Astrocyte (in vitro differentiated cells and primary cell): ENCODE measurements around the gene HTR5A. TPM values are rescaled to one million over a fixed set of nuclear protein-coding genes. Genes with fewer than 3 reads are reported as not detected.

Source experiments
- DNase-seq: peaks from one replicate; pipeline ENCODE4 v3.0.0-alpha.2; 2010; ENCODE audit warnings: low read depth
- FAIRE-seq: peaks from 2 replicates; lab custom pipeline; 2011; peaks lifted over from hg19 to GRCh38; lab: Jason Lieb, UNC
- H2AFZ ChIP-seq: 2 replicates; pipeline ENCODE4 v1.6.0; 2012; ENCODE audit warnings: low read depth, low read length, inconsistent platforms
- H3K27ac ChIP-seq: 2 replicates; pipeline ENCODE4 v1.5.1; 2011; ENCODE audit warnings: low read depth, low read length, inconsistent platforms
- H3K27me3 ChIP-seq: 2 replicates; pipeline ENCODE4 v1.6.0; 2011; ENCODE audit warnings: low read length, inconsistent platforms; ENCODE audit not compliant: insufficient read depth
- H3K36me3 ChIP-seq: 2 replicates; pipeline ENCODE4 v1.5.1; 2011; ENCODE audit warnings: low read length, inconsistent platforms; ENCODE audit not compliant: insufficient read depth
- H3K4me1 ChIP-seq: 2 replicates; pipeline ENCODE4 v1.5.1; 2011; ENCODE audit warnings: low read length, inconsistent platforms; ENCODE audit not compliant: insufficient read depth
- H3K4me2 ChIP-seq: 2 replicates; pipeline ENCODE4 v1.6.0; 2012; ENCODE audit warnings: low read length, inconsistent platforms
- H3K4me3 ChIP-seq: 2 replicates; pipeline ENCODE4 v1.5.1; 2011; ENCODE audit warnings: low read depth, mild to moderate bottlenecking, low read length, inconsistent platforms; ENCODE audit not compliant: insufficient read depth
- H3K79me2 ChIP-seq: 2 replicates; pipeline ENCODE4 v1.6.0; 2012; ENCODE audit warnings: mild to moderate bottlenecking, low read length, inconsistent platforms; ENCODE audit not compliant: insufficient read depth
- H3K9ac ChIP-seq: 2 replicates; pipeline ENCODE4 v1.6.0; 2012; ENCODE audit warnings: mild to moderate bottlenecking, low read length, inconsistent platforms
- H3K9me3 ChIP-seq: 2 replicates; pipeline ENCODE4 v1.5.1; 2012; ENCODE audit warnings: low read depth, mild to moderate bottlenecking, low read length, inconsistent platforms; ENCODE audit not compliant: insufficient read depth
- H4K20me1 ChIP-seq: 2 replicates; pipeline ENCODE4 v1.6.0; 2012; ENCODE audit warnings: low read length, inconsistent platforms; ENCODE audit not compliant: insufficient read depth
- H3K27ac Mint-ChIP-seq: one replicate; pipeline ENCODE4 v1.8.0; 2021; ENCODE audit warnings: mild to moderate bottlenecking, mixed read lengths; ENCODE audit not compliant: unreplicated experiment
- H3K27me3 Mint-ChIP-seq: one replicate; pipeline ENCODE4 v1.8.0; 2021; ENCODE audit warnings: low read depth, mixed read lengths; ENCODE audit not compliant: unreplicated experiment
- H3K36me3 Mint-ChIP-seq: one replicate; pipeline ENCODE4 v1.8.0; 2021; ENCODE audit warnings: low read depth, mixed read lengths; ENCODE audit not compliant: unreplicated experiment
- H3K4me1 Mint-ChIP-seq: one replicate; pipeline ENCODE4 v1.8.0; 2021; ENCODE audit warnings: low read depth, mixed read lengths; ENCODE audit not compliant: unreplicated experiment
- H3K4me3 Mint-ChIP-seq: one replicate; pipeline ENCODE4 v1.8.0; 2021; ENCODE audit warnings: mild to moderate bottlenecking, moderate library complexity, mixed read lengths; ENCODE audit not compliant: unreplicated experiment
- H3K9me3 Mint-ChIP-seq: one replicate; pipeline ENCODE4 v1.8.0; 2021; ENCODE audit warnings: mild to moderate bottlenecking, mixed read lengths; ENCODE audit not compliant: unreplicated experiment
- EZH2 ChIP-seq: IDR thresholded peaks from 2 replicates; pipeline ENCODE4 v1.6.1; 2012; ENCODE audit warnings: mild to moderate bottlenecking, low read length, inconsistent platforms; ENCODE audit not compliant: insufficient read depth
- total RNA-seq: library from RNA; stranded (reverse); gene quantifications from 2 replicates; pipeline ENCODE4 v1.2.1, GENCODE V29; 2021
- TF ChIP-seq, protein P1 (sequence below): IDR thresholded peaks from 2 replicates; pipeline ENCODE4 v1.5.1; 2011; ENCODE audit warnings: low read depth, mild to moderate bottlenecking, inconsistent platforms, low read length, moderate library complexity; ENCODE audit not compliant: insufficient read depth

HTR5A gene
- total RNA-seq, 1 donor from 2014 or later, result not detected

DNA sequence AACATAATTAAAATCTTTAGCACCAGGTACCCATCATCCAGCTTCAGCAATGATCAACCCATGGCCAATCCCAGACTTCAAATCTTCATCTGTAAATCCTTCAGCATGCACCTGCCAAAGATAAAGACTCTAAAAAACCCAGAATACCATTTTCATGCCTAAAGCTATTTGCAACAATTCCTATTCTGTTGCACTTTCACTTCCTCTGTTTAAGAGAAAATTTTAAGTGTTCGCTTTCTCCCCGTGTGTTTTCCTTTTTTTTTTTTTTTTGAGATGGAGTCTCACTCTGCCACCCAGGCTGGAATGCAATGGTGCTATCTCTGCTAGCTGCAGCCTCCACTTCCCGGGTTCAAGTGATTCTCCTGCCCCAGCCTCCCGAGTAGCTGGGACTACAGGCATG, 31.8 kb upstream of the HTR5A start:
- no peak overlapping the region for H3K27ac ChIP-seq
- H3K36me3 ChIP-seq, result no peaks in the 10 kb centered on the region
- H3K36me3 Mint-ChIP-seq, result no peaks in the 10 kb centered on the region
- H3K27me3 ChIP-seq, result no peaks in the 10 kb centered on the region
- H3K4me1 Mint-ChIP-seq, result no peaks in the 10 kb centered on the region
- H3K4me1 ChIP-seq, result no peaks in the 10 kb centered on the region
- no peak for TF ChIP-seq EZH2
- TF ChIP-seq, protein P1, sequence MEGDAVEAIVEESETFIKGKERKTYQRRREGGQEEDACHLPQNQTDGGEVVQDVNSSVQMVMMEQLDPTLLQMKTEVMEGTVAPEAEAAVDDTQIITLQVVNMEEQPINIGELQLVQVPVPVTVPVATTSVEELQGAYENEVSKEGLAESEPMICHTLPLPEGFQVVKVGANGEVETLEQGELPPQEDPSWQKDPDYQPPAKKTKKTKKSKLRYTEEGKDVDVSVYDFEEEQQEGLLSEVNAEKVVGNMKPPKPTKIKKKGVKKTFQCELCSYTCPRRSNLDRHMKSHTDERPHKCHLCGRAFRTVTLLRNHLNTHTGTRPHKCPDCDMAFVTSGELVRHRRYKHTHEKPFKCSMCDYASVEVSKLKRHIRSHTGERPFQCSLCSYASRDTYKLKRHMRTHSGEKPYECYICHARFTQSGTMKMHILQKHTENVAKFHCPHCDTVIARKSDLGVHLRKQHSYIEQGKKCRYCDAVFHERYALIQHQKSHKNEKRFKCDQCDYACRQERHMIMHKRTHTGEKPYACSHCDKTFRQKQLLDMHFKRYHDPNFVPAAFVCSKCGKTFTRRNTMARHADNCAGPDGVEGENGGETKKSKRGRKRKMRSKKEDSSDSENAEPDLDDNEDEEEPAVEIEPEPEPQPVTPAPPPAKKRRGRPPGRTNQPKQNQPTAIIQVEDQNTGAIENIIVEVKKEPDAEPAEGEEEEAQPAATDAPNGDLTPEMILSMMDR, result no peak
- H3K9ac ChIP-seq, result no peak overlapping the region
- H2AFZ ChIP-seq, result no peak overlapping the region
- DNase-seq (no peak), FAIRE-seq (no peak)
- H3K79me2 ChIP-seq, result no peaks in the 10 kb centered on the region
- H3K27me3 Mint-ChIP-seq, result peaks cover 3% of the 10 kb centered on the region
- no peak overlapping the region for H3K4me2 ChIP-seq
- no peaks in the 10 kb centered on the region for H4K20me1 ChIP-seq
- no peaks in the 10 kb centered on the region for H3K9me3 ChIP-seq
- no peaks in the 10 kb centered on the region for H3K9me3 Mint-ChIP-seq
- no peak overlapping the region for H3K4me3 Mint-ChIP-seq
- H3K4me3 ChIP-seq, result no peak overlapping the region
- no peak overlapping the region for H3K27ac Mint-ChIP-seq

DNA sequence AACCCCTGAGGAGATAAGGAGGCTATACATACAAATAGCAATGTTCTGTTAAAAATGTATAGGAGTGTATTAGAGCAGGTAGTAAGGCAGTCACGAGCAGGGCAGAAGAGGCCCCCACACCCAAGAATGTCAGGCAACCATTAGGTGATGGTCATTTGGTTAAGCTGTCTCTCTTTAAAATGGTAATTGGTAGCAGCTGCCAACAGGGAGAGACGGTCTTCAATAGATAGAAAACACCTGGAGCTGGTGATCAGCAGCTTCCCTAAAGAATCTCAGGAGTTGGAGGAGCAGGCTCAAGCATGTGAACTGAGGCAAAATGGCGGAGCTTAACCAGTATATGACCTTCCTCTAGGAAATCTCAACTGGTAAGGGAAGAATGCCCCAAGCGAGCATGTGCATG, 26.4 kb upstream of the HTR5A start:
- DNase-seq (no peak), FAIRE-seq (no peak)
- no peak overlapping the region for H2AFZ ChIP-seq
- no peaks in the 10 kb centered on the region for H3K27me3 ChIP-seq
- no peaks in the 10 kb centered on the region for H4K20me1 ChIP-seq
- Mint-ChIP-seq H3K4me1 (no peaks in the 10 kb centered on the region), H3K27ac (no peak overlapping the region), H3K4me3 (no peak overlapping the region), H3K9me3 (peaks cover 2% of the 10 kb centered on the region), H3K27me3 (peaks cover 10% of the 10 kb centered on the region), H3K36me3 (no peaks in the 10 kb centered on the region)
- H3K27ac ChIP-seq, result no peak overlapping the region
- H3K9ac ChIP-seq, result no peak overlapping the region
- TF ChIP-seq, protein P1, result no peak
- TF ChIP-seq EZH2, result no peak
- H3K36me3 ChIP-seq, result no peaks in the 10 kb centered on the region
- H3K4me1 ChIP-seq, result no peaks in the 10 kb centered on the region
- no peak overlapping the region for H3K4me3 ChIP-seq
- H3K9me3 ChIP-seq, result no peaks in the 10 kb centered on the region
- H3K79me2 ChIP-seq, result no peaks in the 10 kb centered on the region
- no peak overlapping the region for H3K4me2 ChIP-seq

DNA sequence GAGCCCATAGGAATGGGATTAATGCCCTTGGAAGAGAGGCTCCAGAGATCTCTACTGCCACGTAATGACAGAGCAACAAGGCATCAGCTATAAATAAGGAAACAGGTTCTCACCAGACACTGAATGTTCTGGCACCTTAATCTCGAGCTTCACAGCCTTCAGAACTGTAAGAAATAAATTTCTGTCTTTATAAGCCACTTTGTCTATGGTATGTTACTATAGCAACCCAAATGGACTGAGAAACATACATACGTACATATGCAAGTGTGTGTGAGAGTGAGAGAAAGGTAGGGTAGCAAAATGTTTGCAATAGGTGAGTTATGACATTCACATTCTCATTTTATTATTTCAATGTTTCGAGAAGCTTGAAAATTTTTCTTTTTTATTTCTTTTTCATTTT, 22.1 kb upstream of the HTR5A start:
- Mint-ChIP-seq H3K27me3 (peaks cover 7% of the 10 kb centered on the region), H3K27ac (no peak overlapping the region), H3K4me3 (no peak overlapping the region), H3K9me3 (peaks cover 2% of the 10 kb centered on the region), H3K36me3 (no peaks in the 10 kb centered on the region), H3K4me1 (peaks cover 4% of the 10 kb centered on the region)
- no peak overlapping the region for H3K9ac ChIP-seq
- FAIRE-seq (no peak), DNase-seq (no peak)
- no peaks in the 10 kb centered on the region for H3K4me1 ChIP-seq
- H3K27me3 ChIP-seq, result no peaks in the 10 kb centered on the region
- H3K4me2 ChIP-seq, result no peak overlapping the region
- no peak overlapping the region for H2AFZ ChIP-seq
- H3K79me2 ChIP-seq, result no peaks in the 10 kb centered on the region
- TF ChIP-seq, protein P1, result no peak
- TF ChIP-seq EZH2, result no peak
- H3K36me3 ChIP-seq, result no peaks in the 10 kb centered on the region
- no peaks in the 10 kb centered on the region for H3K9me3 ChIP-seq
- H3K4me3 ChIP-seq, result no peak overlapping the region
- H3K27ac ChIP-seq, result no peak overlapping the region
- H4K20me1 ChIP-seq, result no peaks in the 10 kb centered on the region
